SK-MEL-5 (cell line): Measurements from ENCODE around the gene OCA2. TPM values are rescaled to one million over a fixed set of nuclear protein-coding genes. Genes with fewer than 3 reads are reported as not detected.

Experiments used
- DNase-seq: peaks from one replicate; pipeline ENCODE4 v3.0.0-alpha.2; 2016; ENCODE audit warnings: low read depth, low spot score
- in situ Hi-C: cut with HindIII; loops from 2 replicates; pipeline ENCODE4 v1.10.0; 2016; ENCODE audit warnings: low sequenced_read_pairs, high pct_unique_total_duplicates, low pct_unique_long_range_greater_than_20kb
- total RNA-seq: library from RNA; depleted of rRNA; stranded (reverse); fragments of >200 nt; shearing (Covaris generic); gene quantifications from 2 replicates; pipeline ENCODE4 v1.2.3, GENCODE V29; 2014

The OCA2 gene
- total RNA-seq, 1 experiment from 2014 or later = 200 TPM

- in situ Hi-C loops = no loop called here
- no peak for DNase-seq
Measured at GRCh38 chr15:27894645-27895044, 204.5 kb downstream of the OCA2 start.

GRCh38 chr15:27889258-27889657 is 209.9 kb downstream of the OCA2 start:
- in situ Hi-C loops = no loop called here
- no peak for DNase-seq

- in situ Hi-C loops = no loop called here
Measured at GRCh38 chr15:27885201-27885600, 213.9 kb downstream of the OCA2 start.

GRCh38 chr15:27884726-27885125 is 214.4 kb downstream of the OCA2 start:
- DNase-seq = peak; percentile 73
- in situ Hi-C loops = no loop called here

More at GRCh38 chr15:27885201-27885600, 213.9 kb downstream of the OCA2 start:
- no peak for DNase-seq

GRCh38 chr15:27878841-27879240 is 220.3 kb downstream of the OCA2 start:
- DNase-seq = no peak
- in situ Hi-C loops = no loop called here

- in situ Hi-C loops = no loop called here
- no peak for DNase-seq
Measured at GRCh38 chr15:27873828-27874227, 225.3 kb downstream of the OCA2 start.

- DNase-seq = no peak
- in situ Hi-C loops = no loop called here
Measured at GRCh38 chr15:27873039-27873438, 226.1 kb downstream of the OCA2 start.

- in situ Hi-C loops = no loop called here
- DNase-seq = no peak
Measured at GRCh38 chr15:27872355-27872754, 226.8 kb downstream of the OCA2 start.

GRCh38 chr15:27871902-27872260 is 227.2 kb downstream of the OCA2 start:
- in situ Hi-C loops = no loop called here
- DNase-seq = no peak

- in situ Hi-C loops = no loop called here
- no peak for DNase-seq
Measured at GRCh38 chr15:27871078-27871901, 227.8 kb downstream of the OCA2 start.

GRCh38 chr15:27870320-27870719 is 228.8 kb downstream of the OCA2 start:
- no peak for DNase-seq
- in situ Hi-C loops = no loop called here

- DNase-seq = no peak
- in situ Hi-C loops = no loop called here
Measured at GRCh38 chr15:27869697-27870281, 229.3 kb downstream of the OCA2 start.

- in situ Hi-C loops = no loop called here
- no peak for DNase-seq
Measured at GRCh38 chr15:27868828-27869404, 230.2 kb downstream of the OCA2 start.

- no peak for DNase-seq
- in situ Hi-C loops = no loop called here
Measured at GRCh38 chr15:27867861-27868260, 231.3 kb downstream of the OCA2 start.

GRCh38 chr15:27866505-27867165 is 232.5 kb downstream of the OCA2 start:
- no peak for DNase-seq
- in situ Hi-C loops = no loop called here

- in situ Hi-C loops = no loop called here
- no peak for DNase-seq
Measured at GRCh38 chr15:27865926-27866325, 233.2 kb downstream of the OCA2 start.

GRCh38 chr15:27865323-27865922 is 233.7 kb downstream of the OCA2 start:
- in situ Hi-C loops = no loop called here
- DNase-seq = no peak

GRCh38 chr15:27864719-27865118 is 234.4 kb downstream of the OCA2 start:
- in situ Hi-C loops = no loop called here
- DNase-seq = no peak
